Activated CD8-positive, alpha-beta memory T cell treated with anti-CD3 and anti-CD28 coated beads, Interleukin-2, amount 50 U/mL, for 48 hours (primary cell): ENCODE data around the gene ZNF445.

Experiments
- DNase-seq: peaks from one replicate; pipeline ENCODE4 v3.0.0-alpha.2; 2020

The ZNF445 gene

DNA sequence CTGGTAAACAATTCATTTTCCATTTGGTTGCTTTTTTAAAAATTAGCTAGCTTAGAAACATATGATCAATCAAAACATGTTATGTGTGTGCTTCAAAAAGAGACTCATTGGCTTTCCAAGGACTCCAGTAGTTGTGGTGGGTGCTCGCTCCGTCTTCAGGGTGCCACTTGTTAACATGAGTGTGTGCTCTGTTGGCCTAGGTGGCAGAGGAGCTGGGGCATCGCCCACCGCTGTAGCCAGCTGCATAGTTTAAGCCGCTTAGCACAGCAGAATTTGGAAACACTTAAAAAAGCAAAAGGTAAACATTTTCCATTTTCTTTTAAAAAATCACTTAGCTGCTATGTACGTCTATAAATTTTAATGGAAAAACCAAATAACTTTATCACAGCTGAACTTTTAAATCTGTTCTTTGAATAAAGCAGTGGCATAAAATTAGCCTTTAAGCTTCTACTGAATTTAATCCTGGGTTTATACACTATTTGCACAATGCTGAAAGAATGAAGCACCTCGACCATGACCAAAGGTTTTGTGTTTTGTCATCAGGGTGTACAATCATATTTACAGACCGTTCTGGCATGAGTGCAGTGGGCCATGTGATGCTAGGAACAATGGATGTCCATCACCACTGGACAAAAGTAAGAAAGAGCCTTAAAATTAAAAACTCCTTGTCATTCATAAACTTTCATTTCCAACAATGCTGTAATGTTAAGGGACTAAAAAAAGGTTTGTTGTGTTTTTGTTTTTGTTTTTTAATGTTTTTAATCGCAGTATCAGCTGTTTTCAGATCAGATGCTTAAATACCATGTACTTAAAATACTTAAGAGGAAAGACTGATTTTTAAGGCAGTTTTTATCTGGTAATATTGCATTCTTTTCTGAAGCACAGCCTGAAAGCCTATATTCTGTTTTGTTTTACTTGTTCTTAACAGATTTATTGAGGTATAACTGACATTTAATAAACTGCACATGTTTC is 81.0 kb downstream of the ZNF445 start:
- no peak for DNase-seq

DNA sequence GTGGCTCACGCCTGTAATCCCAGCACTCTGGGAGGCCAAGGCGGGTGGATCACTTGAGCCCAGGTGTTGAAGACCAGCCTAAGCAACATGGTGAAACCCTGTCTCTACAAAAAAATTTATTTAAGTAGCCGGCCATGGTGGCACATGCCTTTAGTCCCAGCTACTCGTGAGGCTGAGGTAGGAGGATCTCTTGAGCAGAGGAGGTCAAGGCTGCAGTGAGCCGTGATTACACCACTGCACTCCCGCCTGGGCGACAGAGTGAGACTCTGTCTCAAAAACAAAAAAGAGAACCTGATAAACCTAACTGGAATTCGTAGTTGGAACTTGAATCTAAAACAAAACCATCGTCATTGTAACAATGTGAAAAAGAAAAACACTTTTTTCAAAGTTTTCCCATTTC is 81.8 kb downstream of the ZNF445 start:
- DNase-seq, result no peak

DNA sequence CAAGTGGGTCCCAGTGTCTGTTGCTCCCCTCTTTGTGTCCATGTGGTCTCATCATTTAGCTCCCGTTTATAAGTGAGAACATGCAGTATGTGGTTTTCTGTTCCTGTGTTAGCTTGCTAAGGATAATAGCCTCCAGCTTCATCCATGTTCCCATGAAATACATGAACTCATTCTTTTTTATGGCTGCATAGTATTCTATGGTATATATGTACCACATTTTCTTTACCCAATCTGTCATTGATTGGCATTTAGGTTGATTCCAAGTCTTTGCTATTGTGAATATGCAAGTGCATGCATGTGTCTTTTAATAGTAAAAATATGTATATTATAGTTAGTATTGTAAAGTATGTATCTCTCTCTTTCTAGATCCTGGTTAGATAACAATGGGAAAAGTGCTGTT is 85.0 kb downstream of the ZNF445 start:
- DNase-seq, result no peak

DNA sequence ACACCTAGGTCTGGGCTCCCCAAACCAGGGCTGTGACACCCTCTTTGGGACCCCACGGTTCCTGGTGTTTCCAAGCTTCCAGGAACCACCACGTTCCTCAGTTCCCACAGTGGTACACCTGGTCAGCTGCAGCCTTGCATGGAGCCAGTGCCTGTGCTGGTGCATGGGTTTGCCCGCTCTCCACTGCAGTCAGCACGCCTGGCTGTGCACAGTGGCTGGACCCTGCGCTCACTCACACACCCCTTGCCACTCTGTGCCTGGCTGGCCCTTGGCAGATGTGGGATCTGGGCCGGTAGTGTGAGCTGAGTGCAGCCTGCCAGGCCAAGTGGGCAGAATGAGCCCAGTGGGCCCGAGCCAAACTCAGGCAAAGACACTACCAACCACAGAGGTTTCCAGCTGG is 90.1 kb downstream of the ZNF445 start:
- no peak for DNase-seq
